RWPE1 (cell line): ENCODE data around the gene IL17D.

Experiments used
- CTCF ChIA-PET: fragments of 350-600 bp; sonication (Branson Sonifier 250); formaldehyde crosslinking; extraction: SDS; loops from one replicate; lab custom pipeline; 2021; lab: Yijun Ruan, JAX
- POLR2A ChIA-PET: fragments of 400-600 bp; formaldehyde crosslinking; extraction: SDS; loops from one replicate; lab custom pipeline; 2020; ENCODE audit warnings: antibody characterized with exemption; ENCODE audit not compliant: low non-redundant PET; lab: Yijun Ruan, JAX
- DNase-seq: peaks from one replicate; pipeline ENCODE4 v3.0.0; 2012; ENCODE audit warnings: low spot score
- H3K27ac ChIP-seq: fragments of 450-650 bp; 2 replicates; pipeline ENCODE4 v1.5.1; 2017
- CTCF ChIP-seq: fragments of 450-650 bp; conservative IDR thresholded peaks from 2 replicates; pipeline ENCODE4 v1.5.1; 2017; ENCODE audit warnings: low read depth, mild to moderate bottlenecking

The IL17D gene

GRCh38 chr13:20714563-20715329, 11.2 kb downstream of the IL17D start:
- TF ChIP-seq CTCF, result no peak
- ChIA-PET CTCF (interaction anchor here (0.6 kb wide), 1 partner anchor 189 kb away, joined by 3 read pairs; no protein-coding TSS in a partner anchor), POLR2A (no interaction called here)
- no peak for DNase-seq
- H3K27ac ChIP-seq, result no peak overlapping the region

GRCh38 chr13:20715330-20715712, 11.8 kb downstream of the IL17D start:
- CTCF ChIA-PET, result no interaction called here
- TF ChIP-seq CTCF, result no peak
- POLR2A ChIA-PET, result no interaction called here
- DNase-seq, result no peak
- no peak overlapping the region for H3K27ac ChIP-seq

- no peak for TF ChIP-seq CTCF
- ChIA-PET CTCF (interaction anchor here (0.8 kb wide), 1 partner anchor 208 kb away, joined by 3 read pairs; no protein-coding TSS in a partner anchor), POLR2A (no interaction called here)
- DNase-seq, result no peak
- H3K27ac ChIP-seq, result no peak overlapping the region
Observed at GRCh38 chr13:20716951-20717350, 13.5 kb downstream of the IL17D start.

- no peak for TF ChIP-seq CTCF
- H3K27ac ChIP-seq, result no peak overlapping the region
- ChIA-PET CTCF (interaction anchor here (0.8 kb wide), 1 partner anchor 207 kb away, joined by 3 read pairs; no protein-coding TSS in a partner anchor), POLR2A (no interaction called here)
- no peak for DNase-seq
Observed at GRCh38 chr13:20717581-20718542, 14.4 kb downstream of the IL17D start.

GRCh38 chr13:20718958-20719566, 15.6 kb downstream of the IL17D start:
- ChIA-PET POLR2A (no interaction called here), CTCF (no interaction called here)
- no peak for DNase-seq
- TF ChIP-seq CTCF, result no peak
- no peak overlapping the region for H3K27ac ChIP-seq

- no peak for DNase-seq
- POLR2A ChIA-PET, result no interaction called here
- no peak overlapping the region for H3K27ac ChIP-seq
- TF ChIP-seq CTCF, result no peak
- CTCF ChIA-PET, result interaction anchor here (0.6 kb wide), 1 partner anchor 150 kb away, joined by 3 read pairs; no protein-coding TSS in a partner anchor
Observed at GRCh38 chr13:20719783-20720182, 16.3 kb downstream of the IL17D start.
